Measurements from ENCODE around the gene ARSB.

The ARSB gene

GRCh38 chr5:78830528-78831046 is 154.5 kb downstream of the ARSB start:
- H3K14ac ChIP-seq (ENCODE audit: low read length), result no peak overlapping the region
- H2BK120ac ChIP-seq (ENCODE audit: insufficient read depth, low read length, poor library complexity), result no peak overlapping the region
- H3K79me2 ChIP-seq (ENCODE audit: control insufficient read depth, insufficient read depth, low read length, poor library complexity), result no peaks in the 10 kb centered on the region
- H3K4ac ChIP-seq (ENCODE audit: low read depth, low read length), result no peak overlapping the region
- peaks cover 0 to 3% of the 10 kb centered on the region in 2 experiments for H3K36me3 ChIP-seq (ENCODE audit: control insufficient read depth in 1 of 2, insufficient read depth in 2 of 2, low read length in 2 of 2)
- no peak overlapping the region for H3K4me3 ChIP-seq (ENCODE audit: low read depth, low read length)
- H2AFZ ChIP-seq (ENCODE audit: insufficient read depth, low read length, poor library complexity), result no peak overlapping the region
- H2BK12ac ChIP-seq (ENCODE audit: low read length), result no peak overlapping the region
- DNase-seq, result no peak
- no peak overlapping the region for H3K27ac ChIP-seq (ENCODE audit: low read depth, low read length)
- no peak overlapping the region for H2BK5ac ChIP-seq (ENCODE audit: low read depth, low read length, poor library complexity)
- no peak overlapping the region for H3K9ac ChIP-seq (ENCODE audit: low read length)
- no peak overlapping the region for H4K8ac ChIP-seq (ENCODE audit: low read depth, low read length)
- H3K4me2 ChIP-seq (ENCODE audit: low read length), result no peak overlapping the region
- no peaks in the 10 kb centered on the region for H3K9me3 ChIP-seq (ENCODE audit: insufficient read depth, low read depth, low read length)
- no peaks in the 10 kb centered on the region for H3K4me1 ChIP-seq (ENCODE audit: control insufficient read depth in 1 of 2, insufficient read depth in 2 of 2, low read length in 2 of 2)
- no peak overlapping the region for H4K12ac ChIP-seq (ENCODE audit: low read depth, low read length)
- no peak overlapping the region for H2AK5ac ChIP-seq (ENCODE audit: low read length)
- no peak overlapping the region for H3K18ac ChIP-seq (ENCODE audit: low read length)
- no CpG with 5 or more reads among the region's 8 CpGs for WGBS (ENCODE audit: extremely low coverage, insufficient coverage, insufficient read length)
- H3K27me3 ChIP-seq (ENCODE audit: insufficient read depth, low read length), result no peaks in the 10 kb centered on the region
- no peak overlapping the region for H3K23ac ChIP-seq (ENCODE audit: low read length)
- H4K91ac ChIP-seq (ENCODE audit: low read depth, low read length), result no peak overlapping the region
- H3K79me1 ChIP-seq (ENCODE audit: low read length), result no peaks in the 10 kb centered on the region

- Histone ChIP-seq H3K27me3 (ENCODE audit: insufficient read depth, low read length) (no peaks in the 10 kb centered on the region), H3K4me3 (ENCODE audit: low read depth, low read length) (no peak overlapping the region), H3K9ac (ENCODE audit: low read length) (no peak overlapping the region), H4K12ac (ENCODE audit: low read depth, low read length) (no peak overlapping the region), H3K14ac (ENCODE audit: low read length) (no peak overlapping the region), H3K4me2 (ENCODE audit: low read length) (no peak overlapping the region), H3K4ac (ENCODE audit: low read depth, low read length) (no peak overlapping the region), H3K36me3 (ENCODE audit: control insufficient read depth in 1 of 2, insufficient read depth in 2 of 2, low read length in 2 of 2) (peaks cover 0 to 3% of the 10 kb centered on the region in 2 experiments), H2BK5ac (ENCODE audit: low read depth, low read length, poor library complexity) (no peak overlapping the region), H3K18ac (ENCODE audit: low read length) (no peak overlapping the region), H2AFZ (ENCODE audit: insufficient read depth, low read length, poor library complexity) (no peak overlapping the region), H2AK5ac (ENCODE audit: low read length) (no peak overlapping the region), H3K23ac (ENCODE audit: low read length) (no peak overlapping the region), H2BK12ac (ENCODE audit: low read length) (no peak overlapping the region), H4K8ac (ENCODE audit: low read depth, low read length) (no peak overlapping the region), H3K27ac (ENCODE audit: low read depth, low read length) (no peak overlapping the region), H3K9me3 (ENCODE audit: insufficient read depth, low read depth, low read length) (no peaks in the 10 kb centered on the region), H3K4me1 (ENCODE audit: control insufficient read depth in 1 of 2, insufficient read depth in 2 of 2, low read length in 2 of 2) (no peaks in the 10 kb centered on the region), H3K79me2 (ENCODE audit: control insufficient read depth, insufficient read depth, low read length, poor library complexity) (no peaks in the 10 kb centered on the region), H4K91ac (ENCODE audit: low read depth, low read length) (no peak overlapping the region), H2BK120ac (ENCODE audit: insufficient read depth, low read length, poor library complexity) (no peak overlapping the region), H3K79me1 (ENCODE audit: low read length) (no peaks in the 10 kb centered on the region)
- WGBS (ENCODE audit: extremely low coverage, insufficient coverage, insufficient read length), result no CpG with 5 or more reads among the region's 6 CpGs
- no peak for DNase-seq
Measured at GRCh38 chr5:78829811-78830527, 155.1 kb downstream of the ARSB start.

GRCh38 chr5:78827725-78828124 is 157.4 kb downstream of the ARSB start:
- Histone ChIP-seq H3K36me3 (ENCODE audit: control insufficient read depth in 1 of 2, insufficient read depth in 2 of 2, low read length in 2 of 2) (peaks cover 0 to 3% of the 10 kb centered on the region in 2 experiments), H2BK5ac (ENCODE audit: low read depth, low read length, poor library complexity) (no peak overlapping the region)

DNA sequence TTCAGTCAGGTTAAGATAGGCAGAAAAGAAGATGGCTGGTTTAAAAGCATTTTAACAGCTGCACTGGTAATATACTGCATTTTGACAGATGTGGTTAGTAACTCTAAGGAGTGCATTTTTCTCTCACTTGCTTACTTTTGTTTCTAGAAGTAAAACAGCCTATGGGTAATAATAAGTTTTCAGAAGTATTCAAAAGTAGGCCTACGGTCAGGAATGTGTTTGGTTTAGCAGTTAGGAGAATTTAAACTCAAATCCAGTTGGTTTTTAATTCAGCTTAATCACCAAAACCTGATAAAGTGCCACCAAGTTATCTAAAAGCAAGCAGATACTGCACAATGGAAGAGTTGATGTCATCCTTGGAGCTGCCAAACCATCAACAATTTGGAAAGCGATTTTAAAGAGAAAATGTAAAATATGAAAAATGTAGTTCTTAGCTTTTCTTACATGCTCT is 160.3 kb downstream of the ARSB start:
- Histone ChIP-seq H3K9ac (ENCODE audit: low read length) (no peak overlapping the region), H3K27ac (ENCODE audit: low read depth, low read length) (no peak overlapping the region), H3K18ac (ENCODE audit: low read length) (no peak overlapping the region), H4K12ac (ENCODE audit: low read depth, low read length) (no peak overlapping the region), H4K8ac (ENCODE audit: low read depth, low read length) (no peak overlapping the region), H2AK5ac (ENCODE audit: low read length) (no peak overlapping the region), H3K27me3 (ENCODE audit: insufficient read depth, low read length) (no peaks in the 10 kb centered on the region), H3K9me3 (ENCODE audit: insufficient read depth, low read depth, low read length) (no peaks in the 10 kb centered on the region), H2AFZ (ENCODE audit: insufficient read depth, low read length, poor library complexity) (no peak overlapping the region), H3K4me1 (ENCODE audit: control insufficient read depth in 1 of 2, insufficient read depth in 2 of 2, low read length in 2 of 2) (no peaks in the 10 kb centered on the region), H2BK120ac (ENCODE audit: insufficient read depth, low read length, poor library complexity) (no peak overlapping the region), H3K79me1 (ENCODE audit: low read length) (no peaks in the 10 kb centered on the region), H3K23ac (ENCODE audit: low read length) (no peak overlapping the region), H3K79me2 (ENCODE audit: control insufficient read depth, insufficient read depth, low read length, poor library complexity) (no peaks in the 10 kb centered on the region), H3K4ac (ENCODE audit: low read depth, low read length) (no peak overlapping the region), H2BK5ac (ENCODE audit: low read depth, low read length, poor library complexity) (no peak overlapping the region), H3K36me3 (ENCODE audit: control insufficient read depth in 1 of 2, insufficient read depth in 2 of 2, low read length in 2 of 2) (peaks cover 0 to 3% of the 10 kb centered on the region in 2 experiments), H4K91ac (ENCODE audit: low read depth, low read length) (no peak overlapping the region), H3K4me3 (ENCODE audit: low read depth, low read length) (no peak overlapping the region), H3K4me2 (ENCODE audit: low read length) (no peak overlapping the region), H3K14ac (ENCODE audit: low read length) (no peak overlapping the region), H2BK12ac (ENCODE audit: low read length) (no peak overlapping the region)
- WGBS (ENCODE audit: extremely low coverage, insufficient coverage, insufficient read length), result no CpG with 5 or more reads among the region's 2 CpGs
- DNase-seq, result no peak

More at GRCh38 chr5:78827725-78828124, 157.4 kb downstream of the ARSB start:
- Histone ChIP-seq H4K8ac (ENCODE audit: low read depth, low read length) (no peak overlapping the region), H3K27me3 (ENCODE audit: insufficient read depth, low read length) (no peaks in the 10 kb centered on the region), H3K9ac (ENCODE audit: low read length) (no peak overlapping the region), H3K27ac (ENCODE audit: low read depth, low read length) (no peak overlapping the region), H3K79me2 (ENCODE audit: control insufficient read depth, insufficient read depth, low read length, poor library complexity) (no peaks in the 10 kb centered on the region), H2BK120ac (ENCODE audit: insufficient read depth, low read length, poor library complexity) (no peak overlapping the region), H3K4me3 (ENCODE audit: low read depth, low read length) (no peak overlapping the region), H3K23ac (ENCODE audit: low read length) (no peak overlapping the region), H3K79me1 (ENCODE audit: low read length) (no peaks in the 10 kb centered on the region), H4K12ac (ENCODE audit: low read depth, low read length) (no peak overlapping the region), H3K9me3 (ENCODE audit: insufficient read depth, low read depth, low read length) (no peaks in the 10 kb centered on the region), H4K91ac (ENCODE audit: low read depth, low read length) (no peak overlapping the region), H3K18ac (ENCODE audit: low read length) (no peak overlapping the region), H3K4me1 (ENCODE audit: control insufficient read depth in 1 of 2, insufficient read depth in 2 of 2, low read length in 2 of 2) (no peaks in the 10 kb centered on the region), H3K4ac (ENCODE audit: low read depth, low read length) (no peak overlapping the region), H2AFZ (ENCODE audit: insufficient read depth, low read length, poor library complexity) (no peak overlapping the region), H3K4me2 (ENCODE audit: low read length) (no peak overlapping the region), H3K14ac (ENCODE audit: low read length) (no peak overlapping the region), H2AK5ac (ENCODE audit: low read length) (no peak overlapping the region), H2BK12ac (ENCODE audit: low read length) (no peak overlapping the region)
- WGBS (ENCODE audit: extremely low coverage, insufficient coverage, insufficient read length), result no CpG with 5 or more reads among the region's 4 CpGs
- DNase-seq, result no peak

Measured in trophoblast cell (in vitro differentiated cells and primary cell).